ENCODE measurements around the gene RAB34.
A peak's percentile ranks its signal among the peaks of the same experiment; 100 is the strongest.

RAB34 gene

GRCh38 chr17:28751600-28752366 is 34.1 kb upstream of the RAB34 start:
- H3K4me3 ChIP-seq (ENCODE audit: low read depth in 1 of 2, low read length in 2 of 2) = no peak overlapping the region
- H3K27ac ChIP-seq (ENCODE audit: low read length) = no peak overlapping the region
- peaks cover 5 to 6% of the 10 kb centered on the region in 2 donors for H3K4me1 ChIP-seq (ENCODE audit: control insufficient read depth in 1 of 2, insufficient read depth in 2 of 2, low read length in 2 of 2)
- no peaks in the 10 kb centered on the region for H3K9me3 ChIP-seq (ENCODE audit: control insufficient read depth in 1 of 2, low read length in 2 of 2)
- H3K36me3 ChIP-seq (ENCODE audit: control insufficient read depth in 1 of 2, insufficient read depth in 2 of 2, low read length in 2 of 2) = peaks cover 3 to 11% of the 10 kb centered on the region in 2 donors
- H3K27me3 ChIP-seq (ENCODE audit: low read depth, low read length) = no peaks in the 10 kb centered on the region

DNA sequence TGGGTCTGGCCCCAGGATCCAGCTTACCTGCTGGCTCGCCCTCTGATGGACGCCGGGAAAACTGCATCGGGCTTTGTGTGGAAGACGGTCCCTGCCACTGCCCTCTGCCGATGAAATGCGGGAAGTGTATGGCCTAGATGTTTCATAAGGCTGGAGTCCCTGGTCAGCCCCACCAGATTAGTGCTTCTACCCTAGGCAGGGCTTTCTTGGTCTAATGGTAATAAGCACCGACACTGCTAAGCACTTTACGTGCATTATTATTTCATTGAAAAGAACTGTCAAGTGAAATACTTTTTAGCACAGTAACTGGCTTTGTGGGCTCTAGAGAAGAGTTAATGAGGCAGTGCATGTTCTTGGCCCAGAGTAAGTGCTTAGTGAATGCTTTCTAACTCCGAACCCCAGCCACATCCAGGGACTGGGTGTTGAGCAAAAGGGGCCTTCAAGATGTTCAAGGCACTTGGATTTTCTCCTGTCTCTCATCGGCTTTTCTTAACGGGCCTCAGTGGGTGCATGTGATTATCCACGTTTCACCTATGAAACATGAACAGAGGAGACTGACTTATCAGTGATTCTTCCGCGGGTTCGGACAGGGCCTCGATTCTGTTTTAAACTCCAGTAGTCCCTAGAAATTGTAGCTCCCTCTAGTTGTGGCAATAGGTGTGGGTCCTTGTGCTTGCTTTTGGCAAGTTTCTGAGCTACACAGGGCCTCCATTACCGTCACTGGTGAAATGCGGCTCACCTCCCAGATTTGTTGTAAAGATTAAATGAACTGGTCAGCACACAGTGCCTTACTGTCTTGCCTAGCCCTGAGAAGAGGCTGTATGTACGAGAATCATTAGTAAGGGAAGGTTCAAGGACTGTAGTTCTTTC is 32.7 kb upstream of the RAB34 start:
- H3K4me1 ChIP-seq (ENCODE audit: control insufficient read depth in 1 of 2, insufficient read depth in 2 of 2, low read length in 2 of 2) = peaks cover 12 to 19% of the 10 kb centered on the region in 2 donors
- H3K36me3 ChIP-seq (ENCODE audit: control insufficient read depth in 1 of 2, insufficient read depth in 2 of 2, low read length in 2 of 2) = peaks cover 3 to 10% of the 10 kb centered on the region in 2 donors
- peak overlapping the region; percentile 23 for H3K27ac ChIP-seq (ENCODE audit: low read length)
- no peak overlapping the region for H3K4me3 ChIP-seq (ENCODE audit: low read depth in 1 of 2, low read length in 2 of 2)
- H3K27me3 ChIP-seq (ENCODE audit: low read depth, low read length) = no peaks in the 10 kb centered on the region
- H3K9me3 ChIP-seq (ENCODE audit: control insufficient read depth in 1 of 2, low read length in 2 of 2) = no peaks in the 10 kb centered on the region

GRCh38 chr17:28749516-28750177 is 32.0 kb upstream of the RAB34 start:
- Histone ChIP-seq H3K27ac (ENCODE audit: low read length) (peak overlapping the region; percentile 23), H3K36me3 (ENCODE audit: control insufficient read depth in 1 of 2, insufficient read depth in 2 of 2, low read length in 2 of 2) (peaks cover 3 to 10% of the 10 kb centered on the region in 2 donors)

GRCh38 chr17:28748852-28749515 is 31.3 kb upstream of the RAB34 start:
- Histone ChIP-seq H3K27me3 (ENCODE audit: low read depth, low read length) (no peaks in the 10 kb centered on the region), H3K9me3 (ENCODE audit: control insufficient read depth in 1 of 2, low read length in 2 of 2) (no peaks in the 10 kb centered on the region), H3K4me3 (ENCODE audit: low read depth in 1 of 2, low read length in 2 of 2) (no peak overlapping the region), H3K27ac (ENCODE audit: low read length) (peak overlapping the region; percentile 23), H3K4me1 (ENCODE audit: control insufficient read depth in 1 of 2, insufficient read depth in 2 of 2, low read length in 2 of 2) (peaks cover 12 to 28% of the 10 kb centered on the region in 2 donors), H3K36me3 (ENCODE audit: control insufficient read depth in 1 of 2, insufficient read depth in 2 of 2, low read length in 2 of 2) (peaks cover 3 to 10% of the 10 kb centered on the region in 2 donors)

More at GRCh38 chr17:28749516-28750177, 32.0 kb upstream of the RAB34 start:
- H3K27me3 ChIP-seq (ENCODE audit: low read depth, low read length) = no peaks in the 10 kb centered on the region
- H3K4me1 ChIP-seq (ENCODE audit: control insufficient read depth in 1 of 2, insufficient read depth in 2 of 2, low read length in 2 of 2) = peaks cover 12 to 27% of the 10 kb centered on the region in 2 donors
- H3K9me3 ChIP-seq (ENCODE audit: control insufficient read depth in 1 of 2, low read length in 2 of 2) = no peaks in the 10 kb centered on the region
- no peak overlapping the region for H3K4me3 ChIP-seq (ENCODE audit: low read depth in 1 of 2, low read length in 2 of 2)

GRCh38 chr17:28747801-28748750 is 30.4 kb upstream of the RAB34 start:
- H3K4me1 ChIP-seq (ENCODE audit: control insufficient read depth in 1 of 2, insufficient read depth in 2 of 2, low read length in 2 of 2) = peaks cover 12 to 32% of the 10 kb centered on the region in 2 donors
- no peak overlapping the region for H3K4me3 ChIP-seq (ENCODE audit: low read depth in 1 of 2, low read length in 2 of 2)
- peaks cover 3 to 10% of the 10 kb centered on the region in 2 donors for H3K36me3 ChIP-seq (ENCODE audit: control insufficient read depth in 1 of 2, insufficient read depth in 2 of 2, low read length in 2 of 2)

GRCh38 chr17:28747051-28747691 is 29.5 kb upstream of the RAB34 start:
- Histone ChIP-seq H3K9me3 (ENCODE audit: control insufficient read depth in 1 of 2, low read length in 2 of 2) (no peaks in the 10 kb centered on the region), H3K4me3 (ENCODE audit: low read depth in 1 of 2, low read length in 2 of 2) (peak overlapping the region in 1 of 2 donors; percentile 39), H3K27me3 (ENCODE audit: low read depth, low read length) (no peaks in the 10 kb centered on the region), H3K27ac (ENCODE audit: low read length) (peak overlapping the region; percentile 94), H3K4me1 (ENCODE audit: control insufficient read depth in 1 of 2, insufficient read depth in 2 of 2, low read length in 2 of 2) (peaks cover 12 to 34% of the 10 kb centered on the region in 2 donors), H3K36me3 (ENCODE audit: control insufficient read depth in 1 of 2, insufficient read depth in 2 of 2, low read length in 2 of 2) (peaks cover 3 to 10% of the 10 kb centered on the region in 2 donors)

More at GRCh38 chr17:28747801-28748750, 30.4 kb upstream of the RAB34 start:
- no peaks in the 10 kb centered on the region for H3K27me3 ChIP-seq (ENCODE audit: low read depth, low read length)
- H3K27ac ChIP-seq (ENCODE audit: low read length) = no peak overlapping the region
- H3K9me3 ChIP-seq (ENCODE audit: control insufficient read depth in 1 of 2, low read length in 2 of 2) = no peaks in the 10 kb centered on the region

DNA sequence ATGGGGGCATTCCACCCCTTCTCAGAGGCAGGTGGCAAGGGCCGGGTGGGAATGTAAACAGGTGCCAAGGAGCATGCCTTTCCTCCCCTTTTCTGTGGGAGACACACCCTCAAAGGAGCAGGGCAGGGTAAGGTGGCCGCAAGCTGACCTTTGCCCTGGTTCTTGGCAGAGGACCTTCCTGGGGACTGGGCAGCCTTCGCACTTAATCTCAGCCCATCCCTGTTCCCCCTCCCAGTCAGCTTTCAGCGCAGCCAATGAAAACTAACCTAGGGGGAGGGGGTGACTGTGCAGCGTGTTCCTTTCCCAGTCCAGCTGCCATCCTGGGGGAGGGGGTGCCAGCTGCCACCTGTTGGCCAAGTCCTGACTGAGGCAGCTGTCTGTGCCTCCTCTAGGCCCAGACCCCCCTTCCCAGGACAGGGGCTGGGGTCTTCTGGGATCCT is 29.0 kb upstream of the RAB34 start:
- Histone ChIP-seq H3K4me1 (ENCODE audit: control insufficient read depth in 1 of 2, insufficient read depth in 2 of 2, low read length in 2 of 2) (peaks cover 12 to 34% of the 10 kb centered on the region in 2 donors), H3K36me3 (ENCODE audit: control insufficient read depth in 1 of 2, insufficient read depth in 2 of 2, low read length in 2 of 2) (peaks cover 3 to 10% of the 10 kb centered on the region in 2 donors), H3K9me3 (ENCODE audit: control insufficient read depth in 1 of 2, low read length in 2 of 2) (no peaks in the 10 kb centered on the region), H3K4me3 (ENCODE audit: low read depth in 1 of 2, low read length in 2 of 2) (peak overlapping the region in 1 of 2 donors; percentile 87), H3K27me3 (ENCODE audit: low read depth, low read length) (no peaks in the 10 kb centered on the region), H3K27ac (ENCODE audit: low read length) (peak overlapping the region; percentile 94)

DNA sequence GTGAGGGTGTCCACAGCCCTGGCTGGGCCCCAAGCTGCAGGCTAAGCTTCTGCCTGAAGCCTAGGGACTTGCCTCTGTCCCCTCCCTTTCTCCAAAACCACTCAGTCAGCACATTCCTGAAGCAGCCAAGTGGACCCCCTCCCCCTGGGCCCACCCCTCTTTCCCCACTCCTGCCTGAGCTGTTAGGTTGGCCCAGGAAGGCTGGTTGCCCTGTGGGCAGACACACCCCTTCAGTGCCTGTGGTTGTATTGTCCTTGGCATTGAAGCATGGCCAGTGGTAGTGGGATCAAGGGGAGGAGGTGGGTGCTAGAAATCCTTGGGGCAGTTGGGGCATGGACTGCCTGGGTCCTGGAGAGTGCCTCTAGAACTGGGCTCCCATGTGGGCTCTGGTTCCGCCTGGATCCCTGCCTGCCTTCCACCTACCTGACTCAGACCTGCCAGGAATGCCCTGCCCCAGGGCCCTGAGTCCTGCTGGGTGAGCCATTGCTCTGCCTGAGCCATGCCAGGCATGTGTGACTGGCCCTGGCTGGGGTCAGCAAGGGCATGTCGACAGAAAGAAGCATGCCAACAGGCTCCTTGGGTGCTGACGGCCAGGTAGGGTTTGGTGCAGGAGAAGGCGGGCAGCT is 28.2 kb upstream of the RAB34 start:
- peaks cover 12 to 34% of the 10 kb centered on the region in 2 donors for H3K4me1 ChIP-seq (ENCODE audit: control insufficient read depth in 1 of 2, insufficient read depth in 2 of 2, low read length in 2 of 2)
- peak overlapping the region; percentile 78 to 87 for H3K4me3 ChIP-seq (ENCODE audit: low read depth in 1 of 2, low read length in 2 of 2)
- no peaks in the 10 kb centered on the region for H3K9me3 ChIP-seq (ENCODE audit: control insufficient read depth in 1 of 2, low read length in 2 of 2)
- H3K27ac ChIP-seq (ENCODE audit: low read length) = peak overlapping the region; percentile 94
- peaks cover 3 to 10% of the 10 kb centered on the region in 2 donors for H3K36me3 ChIP-seq (ENCODE audit: control insufficient read depth in 1 of 2, insufficient read depth in 2 of 2, low read length in 2 of 2)
- no peaks in the 10 kb centered on the region for H3K27me3 ChIP-seq (ENCODE audit: low read depth, low read length)

DNA sequence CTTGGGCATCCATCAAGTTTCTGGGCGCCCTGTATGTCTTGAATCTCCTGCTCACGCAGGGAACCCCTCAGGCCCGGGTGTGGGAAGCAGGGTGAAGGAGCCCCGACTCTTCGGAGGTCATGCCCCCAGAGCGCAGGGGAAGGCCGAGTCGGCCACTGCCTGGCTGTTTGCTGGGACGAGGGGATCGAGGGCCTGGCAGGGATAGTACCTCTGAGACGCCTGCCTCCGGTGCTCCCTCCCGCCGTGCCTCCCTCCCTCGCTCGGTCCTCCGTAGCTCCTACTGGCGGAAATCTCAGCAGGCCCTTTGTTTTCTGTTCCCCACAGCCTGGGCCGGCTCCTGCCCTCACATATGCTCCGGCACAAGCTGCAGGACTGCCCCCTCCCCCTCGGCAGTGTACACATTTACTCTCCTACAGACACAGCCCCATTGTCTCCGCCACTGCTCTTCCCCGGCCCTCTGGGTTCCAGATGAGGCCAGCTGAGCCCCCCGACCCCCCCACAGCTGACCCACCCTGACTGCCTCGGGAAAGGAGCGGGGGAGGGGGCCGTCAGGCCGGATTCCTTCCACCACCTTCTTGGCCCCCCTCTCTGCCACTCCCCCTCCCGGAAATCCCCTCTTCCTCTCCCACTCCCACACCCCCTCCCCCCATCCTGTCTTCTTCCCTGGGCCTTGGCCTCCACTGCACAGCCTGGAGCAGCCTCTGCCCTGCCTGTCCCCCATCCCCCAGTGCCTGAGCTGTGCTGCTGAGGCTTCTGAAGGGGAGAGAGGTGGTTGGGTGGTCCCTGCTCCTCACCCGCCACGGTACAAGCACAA is 27.5 kb upstream of the RAB34 start:
- peaks cover 12 to 32% of the 10 kb centered on the region in 2 donors for H3K4me1 ChIP-seq (ENCODE audit: control insufficient read depth in 1 of 2, insufficient read depth in 2 of 2, low read length in 2 of 2)
- no peaks in the 10 kb centered on the region for H3K27me3 ChIP-seq (ENCODE audit: low read depth, low read length)
- peak overlapping the region; percentile 78 to 87 for H3K4me3 ChIP-seq (ENCODE audit: low read depth in 1 of 2, low read length in 2 of 2)
- H3K36me3 ChIP-seq (ENCODE audit: control insufficient read depth in 1 of 2, insufficient read depth in 2 of 2, low read length in 2 of 2) = peaks cover 3 to 6% of the 10 kb centered on the region in 2 donors
- peak overlapping the region; percentile 94 for H3K27ac ChIP-seq (ENCODE audit: low read length)
- H3K9me3 ChIP-seq (ENCODE audit: control insufficient read depth in 1 of 2, low read length in 2 of 2) = no peaks in the 10 kb centered on the region

All from muscle layer of duodenum (tissue), 2 donors.